ENCODE results near the gene TDRD7. TPM values are rescaled to one million over a fixed set of nuclear protein-coding genes. Genes with fewer than 3 reads are reported as not detected.

TDRD7 gene
- total and polyA plus RNA-seq, 9 of the 15 experiments (the other 6 are each of a cell fraction or from before 2014, with no cell fraction given): 2.2 to 7.7 (median 5.2) TPM

- TF ChIP-seq HMG20A (CRISPR knock-in tag; conservative IDR thresholded peaks at IDR 0.05) (no peak), HNRNPLL (IDR thresholded peaks at IDR 0.05; ENCODE audit: low read depth, low read length, poor library complexity, severe bottlenecking) (no peak), ZNF609 (CRISPR knock-in tag; IDR thresholded peaks at IDR 0.05; ENCODE audit: borderline replicate concordance) (no peak), ZFP36 (IDR thresholded peaks at IDR 0.05; ENCODE audit: low read depth, low read length, partially characterized antibody) (peak; percentile 63), POLR2H (tag; IDR thresholded peaks at IDR 0.05; ENCODE audit: low read depth) (no peak), SAFB2 (IDR thresholded peaks at IDR 0.05; ENCODE audit: borderline replicate concordance, low read depth, low read length, severe bottlenecking) (no peak), CHD1 (IDR thresholded peaks at IDR 0.05; ENCODE audit: low read length) (no peak), OTX1 (CRISPR knock-in tag; IDR thresholded peaks at IDR 0.05) (no peak), SMARCE1 (IDR thresholded peaks at IDR 0.05) (no peak), ZNF57 (CRISPR knock-in tag; IDR thresholded peaks at IDR 0.05) (no peak), ZNF253 (CRISPR knock-in tag; conservative IDR thresholded peaks at IDR 0.05) (no peak), ATF2 (CRISPR knock-in tag; IDR thresholded peaks at IDR 0.05) (no peak), MIER1 (IDR thresholded peaks at IDR 0.05; ENCODE audit: low read depth) (no peak), MCM7 (IDR thresholded peaks at IDR 0.05) (no peak)
Observed at GRCh38 chr9:97511655-97512427, 99.9 kb downstream of the TDRD7 start (continued).

Data from K562 (cell line).